ENCODE measurements around the gene THAP8. TPM values are rescaled to one million over a fixed set of nuclear protein-coding genes. Genes with fewer than 3 reads are reported as not detected.
A peak's percentile ranks its signal among the peaks of the same experiment; 100 is the strongest.

The THAP8 gene
- total and polyA plus RNA-seq, 2 of the 13 experiments (the other 11 are each of a cell fraction or from before 2014, with no cell fraction given) = 1.7 to 3.7 TPM

- TF ChIP-seq HMGXB3 (CRISPR knock-in tag; IDR thresholded peaks at IDR 0.05; ENCODE audit: borderline replicate concordance) (peak; percentile 87; the same call in 1 of the 2 replicates), ATF7-NPFF (CRISPR knock-in tag; IDR thresholded peaks at IDR 0.05; ENCODE audit: low read depth) (peak; percentile 84), ZNF773 (CRISPR knock-in tag; IDR thresholded peaks at IDR 0.05; ENCODE audit: borderline replicate concordance) (no peak), UBTF (CRISPR knock-in tag; IDR thresholded peaks at IDR 0.05) (peak; percentile 40), ZNF7 (CRISPR knock-in tag; IDR thresholded peaks at IDR 0.05) (no peak), PHF21A (CRISPR knock-in tag; IDR thresholded peaks at IDR 0.05) (peak; percentile 86), ZNF800 (CRISPR knock-in tag; IDR thresholded peaks at IDR 0.05) (peak; percentile 75; the same call in 1 of the 2 replicates), SOX13 (IDR thresholded peaks at IDR 0.05) (no peak; the same call in 1 of the 2 replicates), SOX13 (CRISPR knock-in tag; conservative IDR thresholded peaks at IDR 0.05 in 1 of 2, IDR thresholded peaks at IDR 0.05 in 1 of 2) (no peak), MZF1 (CRISPR knock-in tag; IDR thresholded peaks at IDR 0.05; ENCODE audit: borderline replicate concordance) (0 out of 2 replicates have a peak, but pooled peaks have one; percentile 53), ZNF382 (CRISPR knock-in tag; IDR thresholded peaks at IDR 0.05; ENCODE audit: borderline replicate concordance) (no peak)
- TF ChIP-seq, protein P1, sequence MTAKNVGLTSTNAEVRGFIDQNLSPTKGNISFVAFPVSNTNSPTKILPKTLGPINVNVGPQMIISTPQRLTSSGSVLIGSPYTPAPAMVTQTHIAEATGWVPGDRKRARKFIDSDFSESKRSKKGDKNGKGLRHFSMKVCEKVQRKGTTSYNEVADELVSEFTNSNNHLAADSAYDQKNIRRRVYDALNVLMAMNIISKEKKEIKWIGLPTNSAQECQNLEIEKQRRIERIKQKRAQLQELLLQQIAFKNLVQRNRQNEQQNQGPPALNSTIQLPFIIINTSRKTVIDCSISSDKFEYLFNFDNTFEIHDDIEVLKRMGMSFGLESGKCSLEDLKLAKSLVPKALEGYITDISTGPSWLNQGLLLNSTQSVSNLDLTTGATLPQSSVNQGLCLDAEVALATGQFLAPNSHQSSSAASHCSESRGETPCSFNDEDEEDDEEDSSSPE (CRISPR knock-in tag; IDR thresholded peaks at IDR 0.05) = no peak; the same call in 1 of the 2 replicates
- TF ChIP-seq, protein P2, sequence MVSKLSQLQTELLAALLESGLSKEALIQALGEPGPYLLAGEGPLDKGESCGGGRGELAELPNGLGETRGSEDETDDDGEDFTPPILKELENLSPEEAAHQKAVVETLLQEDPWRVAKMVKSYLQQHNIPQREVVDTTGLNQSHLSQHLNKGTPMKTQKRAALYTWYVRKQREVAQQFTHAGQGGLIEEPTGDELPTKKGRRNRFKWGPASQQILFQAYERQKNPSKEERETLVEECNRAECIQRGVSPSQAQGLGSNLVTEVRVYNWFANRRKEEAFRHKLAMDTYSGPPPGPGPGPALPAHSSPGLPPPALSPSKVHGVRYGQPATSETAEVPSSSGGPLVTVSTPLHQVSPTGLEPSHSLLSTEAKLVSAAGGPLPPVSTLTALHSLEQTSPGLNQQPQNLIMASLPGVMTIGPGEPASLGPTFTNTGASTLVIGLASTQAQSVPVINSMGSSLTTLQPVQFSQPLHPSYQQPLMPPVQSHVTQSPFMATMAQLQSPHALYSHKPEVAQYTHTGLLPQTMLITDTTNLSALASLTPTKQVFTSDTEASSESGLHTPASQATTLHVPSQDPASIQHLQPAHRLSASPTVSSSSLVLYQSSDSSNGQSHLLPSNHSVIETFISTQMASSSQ (IDR thresholded peaks at IDR 0.05; ENCODE audit: low read depth) = no peak
- TF ChIP-seq, protein P2 (CRISPR knock-in tag; IDR thresholded peaks at IDR 0.05; ENCODE audit: borderline replicate concordance) = no peak; the same call in 1 of the 2 replicates
Measured at GRCh38 chr19:36054119-36054732, at the start of gene THAP8 (continued).
